Measurements from ENCODE around the gene RIPK4. TPM values are rescaled to one million over a fixed set of nuclear protein-coding genes. Genes with fewer than 3 reads are reported as not detected.

RIPK4 gene
- total RNA-seq, 2 donors from 2014 or later = 8.4 to 16.2 TPM

DNA sequence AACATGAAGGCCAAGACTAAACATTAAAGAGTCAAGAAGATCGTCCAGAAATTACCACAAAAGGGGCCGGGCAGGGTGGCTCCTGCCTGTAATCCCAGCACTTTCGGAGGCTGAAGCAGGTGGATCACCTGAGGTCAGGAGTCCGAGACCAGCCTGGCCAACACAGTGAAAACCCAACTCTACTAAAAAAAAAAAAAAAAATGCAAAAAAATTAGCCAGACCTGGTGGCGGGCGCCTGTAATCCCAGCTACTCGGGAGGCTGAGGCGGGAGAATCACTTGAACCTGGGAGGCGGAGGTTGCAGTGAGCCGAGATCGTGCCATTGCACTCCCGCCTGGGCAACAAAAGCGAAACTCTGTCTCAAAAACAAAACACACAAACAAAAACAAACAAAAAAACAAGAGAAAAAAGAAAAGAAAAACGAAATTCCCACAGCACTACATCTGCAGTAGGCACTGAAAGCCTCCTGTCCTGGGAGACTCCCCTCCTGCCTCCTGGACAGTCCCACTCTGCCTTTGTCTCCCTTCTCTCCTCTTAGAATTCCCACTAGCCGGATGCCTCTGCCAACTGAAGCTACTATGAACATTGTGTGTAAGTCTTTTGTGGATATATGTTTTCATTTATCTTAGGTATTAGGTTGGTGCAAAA lies 17.7 kb upstream of the RIPK4 start:
- H3K9me3 ChIP-seq (ENCODE audit: control insufficient read depth, low read length) = no peaks in the 10 kb centered on the region
- Mint-ChIP-seq H3K27me3 (ENCODE audit: insufficient read depth) (peaks cover 9% of the 10 kb centered on the region), H3K27ac (no peak overlapping the region), H3K4me1 (no peaks in the 10 kb centered on the region), H3K36me3 (ENCODE audit: low read depth) (no peaks in the 10 kb centered on the region), H3K4me3 (no peak overlapping the region), H3K9me3 (no peaks in the 10 kb centered on the region)
- peaks cover 15% of the 10 kb centered on the region for H3K27me3 ChIP-seq (ENCODE audit: control insufficient read depth, insufficient read depth, low read length, poor library complexity, severe bottlenecking)
- TF ChIP-seq, protein P1, sequence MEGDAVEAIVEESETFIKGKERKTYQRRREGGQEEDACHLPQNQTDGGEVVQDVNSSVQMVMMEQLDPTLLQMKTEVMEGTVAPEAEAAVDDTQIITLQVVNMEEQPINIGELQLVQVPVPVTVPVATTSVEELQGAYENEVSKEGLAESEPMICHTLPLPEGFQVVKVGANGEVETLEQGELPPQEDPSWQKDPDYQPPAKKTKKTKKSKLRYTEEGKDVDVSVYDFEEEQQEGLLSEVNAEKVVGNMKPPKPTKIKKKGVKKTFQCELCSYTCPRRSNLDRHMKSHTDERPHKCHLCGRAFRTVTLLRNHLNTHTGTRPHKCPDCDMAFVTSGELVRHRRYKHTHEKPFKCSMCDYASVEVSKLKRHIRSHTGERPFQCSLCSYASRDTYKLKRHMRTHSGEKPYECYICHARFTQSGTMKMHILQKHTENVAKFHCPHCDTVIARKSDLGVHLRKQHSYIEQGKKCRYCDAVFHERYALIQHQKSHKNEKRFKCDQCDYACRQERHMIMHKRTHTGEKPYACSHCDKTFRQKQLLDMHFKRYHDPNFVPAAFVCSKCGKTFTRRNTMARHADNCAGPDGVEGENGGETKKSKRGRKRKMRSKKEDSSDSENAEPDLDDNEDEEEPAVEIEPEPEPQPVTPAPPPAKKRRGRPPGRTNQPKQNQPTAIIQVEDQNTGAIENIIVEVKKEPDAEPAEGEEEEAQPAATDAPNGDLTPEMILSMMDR (conservative IDR thresholded peaks at IDR 0.05) = no peak
- no peak overlapping the region for H3K27ac ChIP-seq (ENCODE audit: low read depth, low read length)
- no peaks in the 10 kb centered on the region for H3K36me3 ChIP-seq (ENCODE audit: control insufficient read depth, insufficient read depth, low read length)
- H3K4me1 ChIP-seq (ENCODE audit: control insufficient read depth, insufficient read depth, low read length) = no peaks in the 10 kb centered on the region
- no peak overlapping the region for H3K4me3 ChIP-seq (ENCODE audit: low read length)
- DNase-seq = no peak
- 88 to 90% methylated on average over 2 to 9 of the region's 15 CpGs for WGBS, 2 experiments (ENCODE audit: insufficient coverage in 1 of 2, insufficient read length in 1 of 2)
- no peak overlapping the region for H3K9ac ChIP-seq (ENCODE audit: extremely low read depth, low read length, poor library complexity, severe bottlenecking)

GRCh38 chr21:41783476-41784180 lies 16.8 kb upstream of the RIPK4 start:
- no peaks in the 10 kb centered on the region for H3K36me3 Mint-ChIP-seq (ENCODE audit: low read depth)
- Histone ChIP-seq H3K4me3 (ENCODE audit: low read length) (no peak overlapping the region), H3K27me3 (ENCODE audit: control insufficient read depth, insufficient read depth, low read length, poor library complexity, severe bottlenecking) (peaks cover 8% of the 10 kb centered on the region), H3K9ac (ENCODE audit: extremely low read depth, low read length, poor library complexity, severe bottlenecking) (no peak overlapping the region), H3K36me3 (ENCODE audit: control insufficient read depth, insufficient read depth, low read length) (no peaks in the 10 kb centered on the region), H3K27ac (ENCODE audit: low read depth, low read length) (no peak overlapping the region), H3K4me1 (ENCODE audit: control insufficient read depth, insufficient read depth, low read length) (no peaks in the 10 kb centered on the region), H3K9me3 (ENCODE audit: control insufficient read depth, low read length) (no peaks in the 10 kb centered on the region)
- TF ChIP-seq, protein P1 (conservative IDR thresholded peaks at IDR 0.05) = no peak
- WGBS, 2 experiments (ENCODE audit: insufficient coverage in 1 of 2, insufficient read length in 1 of 2) = 87% methylated on average over 13 to 18 of the region's 18 CpGs
- peaks cover 4% of the 10 kb centered on the region for H3K27me3 Mint-ChIP-seq (ENCODE audit: insufficient read depth)
- H3K9me3 Mint-ChIP-seq = no peaks in the 10 kb centered on the region
- H3K4me3 Mint-ChIP-seq = no peak overlapping the region
- no peak overlapping the region for H3K27ac Mint-ChIP-seq
- DNase-seq = no peak
- H3K4me1 Mint-ChIP-seq = no peaks in the 10 kb centered on the region

GRCh38 chr21:41781050-41781410 lies 14.2 kb upstream of the RIPK4 start:
- H3K36me3 ChIP-seq (ENCODE audit: control insufficient read depth, insufficient read depth, low read length) = no peaks in the 10 kb centered on the region
- peaks cover 5% of the 10 kb centered on the region for H3K4me1 Mint-ChIP-seq
- no peak for DNase-seq
- no peaks in the 10 kb centered on the region for H3K4me1 ChIP-seq (ENCODE audit: control insufficient read depth, insufficient read depth, low read length)
- H3K27me3 ChIP-seq (ENCODE audit: control insufficient read depth, insufficient read depth, low read length, poor library complexity, severe bottlenecking) = peaks cover 7% of the 10 kb centered on the region
- peaks cover 4% of the 10 kb centered on the region for H3K27me3 Mint-ChIP-seq (ENCODE audit: insufficient read depth)
- H3K4me3 Mint-ChIP-seq = no peak overlapping the region
- no peak overlapping the region for H3K4me3 ChIP-seq (ENCODE audit: low read length)
- WGBS, 2 experiments (ENCODE audit: insufficient coverage in 1 of 2, insufficient read length in 1 of 2) = 93 to 100% methylated on average over 1 to 2 of the region's 2 CpGs
- H3K27ac ChIP-seq (ENCODE audit: low read depth, low read length) = no peak overlapping the region
- H3K9ac ChIP-seq (ENCODE audit: extremely low read depth, low read length, poor library complexity, severe bottlenecking) = no peak overlapping the region
- H3K9me3 ChIP-seq (ENCODE audit: control insufficient read depth, low read length) = no peaks in the 10 kb centered on the region
- TF ChIP-seq, protein P1 (conservative IDR thresholded peaks at IDR 0.05) = no peak
- H3K9me3 Mint-ChIP-seq = no peaks in the 10 kb centered on the region
- H3K27ac Mint-ChIP-seq = no peak overlapping the region
- no peaks in the 10 kb centered on the region for H3K36me3 Mint-ChIP-seq (ENCODE audit: low read depth)

Measured in endodermal cell (in vitro differentiated cells).